GM06990 (cell line): ENCODE measurements around the gene RPA3.
"Not testable (repeated sequence)": the region's sequence is repeated elsewhere in the genome, so short reads cannot be mapped to it uniquely, and the experiment has no call there.

Experiments used
- DNase-seq: peaks from one replicate; pipeline ENCODE4 v3.0.0-alpha.2; 2011; ENCODE audit not compliant: insufficient read length; ENCODE audit errors: extremely low read depth
- H3K27me3 ChIP-seq: replicated peaks from 2 replicates; pipeline ENCODE4 v1.6.0; 2011; ENCODE audit warnings: low read length; ENCODE audit not compliant: control insufficient read depth, insufficient read depth
- H3K36me3 ChIP-seq: 2 replicates; pipeline ENCODE4 v1.5.1; 2011; ENCODE audit warnings: low read length; ENCODE audit not compliant: control insufficient read depth, insufficient read depth
- H3K4me3 ChIP-seq: replicated peaks from 2 replicates; pipeline ENCODE4 v1.5.1; 2011; ENCODE audit warnings: low read depth, mild to moderate bottlenecking, control low read depth, low read length
- TF ChIP-seq, protein P1 (sequence below): IDR thresholded peaks from 2 replicates; pipeline ENCODE4 v1.5.1; 2011; ENCODE audit warnings: low read length, control low read depth, mild to moderate bottlenecking, inconsistent platforms; ENCODE audit not compliant: insufficient read depth, poor library complexity, severe bottlenecking

Gene RPA3

DNA sequence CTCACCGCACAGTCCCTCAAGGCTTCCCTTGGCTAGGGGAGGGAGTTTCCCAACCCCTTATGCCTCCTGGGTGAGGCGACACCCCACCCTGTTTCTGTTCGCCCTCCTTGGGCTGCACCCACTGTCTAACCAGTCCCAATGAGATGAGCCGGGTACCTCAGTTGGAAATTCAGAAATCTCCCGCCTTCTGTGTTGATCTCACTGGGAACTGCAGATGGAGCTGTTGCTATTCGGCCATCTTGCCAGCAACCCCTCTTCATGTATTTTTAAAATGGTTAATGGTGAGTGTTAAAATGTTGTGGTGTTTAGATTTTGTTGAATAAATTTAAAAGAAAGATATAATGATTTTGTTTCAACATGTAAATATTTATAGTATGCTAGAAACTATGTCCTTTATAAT lies 55.9 kb downstream of the RPA3 start:
- Histone ChIP-seq H3K36me3 (no peaks in the 10 kb centered on the region), H3K4me3 (no peak overlapping the region), H3K27me3 (no peaks in the 10 kb centered on the region)
- no peak for DNase-seq
- TF ChIP-seq, protein P1, sequence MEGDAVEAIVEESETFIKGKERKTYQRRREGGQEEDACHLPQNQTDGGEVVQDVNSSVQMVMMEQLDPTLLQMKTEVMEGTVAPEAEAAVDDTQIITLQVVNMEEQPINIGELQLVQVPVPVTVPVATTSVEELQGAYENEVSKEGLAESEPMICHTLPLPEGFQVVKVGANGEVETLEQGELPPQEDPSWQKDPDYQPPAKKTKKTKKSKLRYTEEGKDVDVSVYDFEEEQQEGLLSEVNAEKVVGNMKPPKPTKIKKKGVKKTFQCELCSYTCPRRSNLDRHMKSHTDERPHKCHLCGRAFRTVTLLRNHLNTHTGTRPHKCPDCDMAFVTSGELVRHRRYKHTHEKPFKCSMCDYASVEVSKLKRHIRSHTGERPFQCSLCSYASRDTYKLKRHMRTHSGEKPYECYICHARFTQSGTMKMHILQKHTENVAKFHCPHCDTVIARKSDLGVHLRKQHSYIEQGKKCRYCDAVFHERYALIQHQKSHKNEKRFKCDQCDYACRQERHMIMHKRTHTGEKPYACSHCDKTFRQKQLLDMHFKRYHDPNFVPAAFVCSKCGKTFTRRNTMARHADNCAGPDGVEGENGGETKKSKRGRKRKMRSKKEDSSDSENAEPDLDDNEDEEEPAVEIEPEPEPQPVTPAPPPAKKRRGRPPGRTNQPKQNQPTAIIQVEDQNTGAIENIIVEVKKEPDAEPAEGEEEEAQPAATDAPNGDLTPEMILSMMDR, result no peak

DNA sequence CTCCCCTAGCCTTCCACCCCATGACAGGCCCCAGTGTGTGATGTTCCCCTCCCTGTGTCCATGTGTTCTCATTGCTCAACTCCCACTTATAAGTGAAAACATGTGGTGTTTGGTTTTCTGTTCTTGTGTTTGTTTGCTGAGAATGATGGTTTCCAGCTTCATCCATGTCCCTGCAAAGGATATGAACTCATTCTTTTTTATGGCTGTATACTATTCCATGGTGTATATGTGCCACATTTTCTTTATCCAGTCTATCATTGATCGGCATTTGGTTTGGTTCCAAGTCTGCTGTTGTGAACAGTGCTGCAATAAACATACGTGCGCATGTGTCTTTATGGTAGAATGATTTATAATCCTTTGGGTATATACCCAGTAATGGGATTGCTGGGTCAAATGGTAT lies 61.9 kb downstream of the RPA3 start:
- not testable (repeated sequence) for H3K27me3 ChIP-seq, H3K36me3 ChIP-seq, H3K4me3 ChIP-seq, DNase-seq

DNA sequence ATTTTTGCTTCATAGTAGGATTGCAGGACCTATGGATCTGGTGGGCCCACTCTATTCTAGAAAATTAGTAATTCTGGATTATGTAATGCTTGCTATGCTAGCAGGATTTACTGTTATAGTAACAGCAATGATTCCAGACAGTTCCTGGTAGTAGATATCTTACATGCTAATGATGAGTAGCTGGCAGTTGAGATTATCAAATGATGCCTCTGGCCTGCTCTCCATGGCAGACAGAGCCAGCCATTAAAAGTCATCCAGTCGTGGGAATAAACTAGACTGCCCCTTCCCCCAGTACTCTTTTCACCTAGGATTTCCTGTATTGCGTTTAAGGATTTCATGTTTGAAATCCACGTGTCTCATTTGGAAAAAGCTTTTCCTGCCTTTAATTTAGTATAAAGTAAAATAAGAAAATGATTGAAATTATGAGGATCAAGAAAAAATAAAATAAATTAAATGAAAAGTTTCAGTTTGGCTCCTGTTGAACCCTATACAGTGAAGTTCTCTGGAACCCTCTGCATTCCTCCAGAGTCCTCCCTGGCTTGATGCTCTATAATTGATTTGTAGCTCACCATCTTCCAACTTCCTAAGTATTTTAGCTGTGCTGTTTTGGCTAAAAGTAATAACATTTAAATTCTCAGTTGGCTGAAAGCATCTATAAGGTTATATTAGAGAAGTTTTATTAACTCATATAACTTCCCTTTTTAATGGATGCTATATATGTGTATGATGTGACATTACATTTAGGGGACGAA lies 63.3 kb downstream of the RPA3 start:
- no peak for DNase-seq
- TF ChIP-seq, protein P1, result no peak
- no peaks in the 10 kb centered on the region for H3K36me3 ChIP-seq

DNA sequence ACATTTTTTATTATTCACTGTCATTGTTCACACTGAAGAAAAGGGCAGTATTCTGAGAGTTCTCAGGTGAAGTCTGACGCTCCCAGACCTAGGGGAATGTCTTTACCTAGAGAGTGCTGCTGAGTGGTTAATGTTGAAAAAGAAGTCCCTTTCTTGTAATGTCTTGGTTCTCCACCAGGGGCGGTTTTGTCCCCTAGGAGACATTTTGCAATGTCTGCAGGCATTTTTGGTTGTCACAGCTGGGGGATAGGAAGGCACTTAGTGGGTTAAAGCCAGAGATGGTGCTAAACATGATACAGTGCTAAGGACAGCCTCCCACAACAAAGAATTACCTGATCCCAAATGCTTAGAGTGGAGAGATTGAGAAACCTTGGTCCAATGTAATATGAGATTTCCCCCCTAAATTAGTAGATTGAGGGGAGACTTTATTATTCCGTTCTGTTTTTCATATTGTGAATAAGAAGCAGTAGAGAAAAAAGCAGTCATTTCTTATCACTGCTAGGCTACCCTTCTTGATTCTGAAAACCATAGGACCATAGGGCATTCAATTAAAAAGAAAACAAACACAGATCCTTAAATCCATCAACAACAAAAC lies 64.7 kb downstream of the RPA3 start:
- Histone ChIP-seq H3K27me3 (no peaks in the 10 kb centered on the region), H3K4me3 (no peak overlapping the region), H3K36me3 (no peaks in the 10 kb centered on the region)
- DNase-seq, result no peak
- TF ChIP-seq, protein P1, result peak; percentile 66

More for the DNA sequence above, 63.3 kb downstream of the RPA3 start:
- no peak overlapping the region for H3K4me3 ChIP-seq
- no peaks in the 10 kb centered on the region for H3K27me3 ChIP-seq

DNA sequence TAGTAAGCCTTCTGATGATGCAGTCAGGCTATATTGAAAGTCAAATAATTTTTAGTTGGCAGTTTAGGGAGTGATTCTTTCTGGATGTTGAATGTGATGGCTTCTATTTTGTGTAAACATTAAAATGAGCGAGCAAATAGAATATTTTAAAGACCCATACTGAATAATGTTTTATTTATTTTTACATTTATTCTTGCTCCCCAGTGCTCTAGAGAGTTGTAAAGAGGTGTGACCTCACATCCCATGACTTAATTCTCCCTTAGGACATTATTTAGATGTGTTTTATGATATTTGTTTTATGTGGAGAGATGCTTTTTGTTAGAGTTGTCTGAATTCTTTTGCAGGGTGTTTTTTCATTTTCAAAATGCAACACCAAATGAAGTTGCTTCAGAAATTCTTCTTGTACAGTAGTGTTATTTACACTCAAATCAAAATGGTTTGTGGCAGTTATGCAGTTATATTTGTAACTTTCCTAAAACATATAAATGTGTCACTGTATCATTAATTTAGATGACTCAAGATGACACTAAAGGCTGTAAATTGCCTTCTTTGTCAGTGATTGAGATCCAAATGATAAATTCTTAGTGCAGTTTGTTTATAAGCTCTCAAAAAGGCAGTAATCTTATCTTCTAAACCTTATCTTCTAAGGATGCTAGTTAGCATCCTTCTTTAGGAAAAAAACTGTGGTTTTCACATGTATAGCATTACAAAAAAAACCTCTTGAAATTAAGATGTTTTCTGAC lies 65.4 kb downstream of the RPA3 start:
- DNase-seq, result no peak
- H3K27me3 ChIP-seq, result no peaks in the 10 kb centered on the region
- no peaks in the 10 kb centered on the region for H3K36me3 ChIP-seq
- TF ChIP-seq, protein P1, result no peak
- H3K4me3 ChIP-seq, result no peak overlapping the region

DNA sequence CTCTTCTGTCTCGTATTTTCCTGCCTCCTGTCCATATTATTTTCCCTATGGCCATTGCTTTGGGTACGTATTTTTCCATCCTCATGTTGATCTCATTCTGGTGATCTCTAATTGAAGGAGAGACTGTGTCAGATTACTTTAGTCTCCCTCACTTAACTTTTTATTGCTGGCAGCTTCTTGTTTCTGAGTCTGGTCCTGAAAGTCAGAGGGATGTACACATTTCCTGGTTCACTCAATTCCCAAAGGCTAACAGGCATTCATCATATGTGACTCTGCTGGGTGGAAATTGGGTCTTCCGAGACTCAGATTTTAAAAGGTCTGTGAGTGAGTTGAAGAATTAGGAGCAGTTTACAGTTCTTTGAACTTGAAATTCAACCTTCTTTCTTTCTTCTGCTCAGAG lies 66.9 kb downstream of the RPA3 start:
- no peaks in the 10 kb centered on the region for H3K27me3 ChIP-seq
- DNase-seq, result no peak
- H3K4me3 ChIP-seq, result no peak overlapping the region
- TF ChIP-seq, protein P1, result no peak
- H3K36me3 ChIP-seq, result no peaks in the 10 kb centered on the region
